Prostate gland (tissue), 2 donors: ENCODE results near the gene EDN2. TPM values are rescaled to one million over a fixed set of nuclear protein-coding genes. Genes with fewer than 3 reads are reported as not detected.

Experiments
- DNase-seq: peaks from one replicate; pipeline ENCODE4 v3.0.0-alpha.2; 2019; ENCODE audit warnings: low spot score
- H3K27ac ChIP-seq, 2 donors: fragments of 200-600 bp; sonication (generic); 2 replicates each; pipeline ENCODE4 v1.5.1; 2017 to 2019
- H3K27me3 ChIP-seq: fragments of 200-600 bp; sonication (generic); replicated peaks from 2 replicates; pipeline ENCODE4 v1.5.1; 2019; ENCODE audit not compliant: insufficient read depth
- H3K36me3 ChIP-seq, 2 donors: fragments of 200-600 bp; sonication (generic); 1 replicate in 1 of 2; 2 replicates in 1 of 2; pipeline versions ENCODE4 v1.5.1 to v1.8.1; 2017 to 2019
- H3K4me1 ChIP-seq: fragments of 200-600 bp; sonication (generic); replicated peaks from 2 replicates; pipeline ENCODE4 v1.5.1; 2019
- H3K4me3 ChIP-seq, 2 donors: fragments of 200-600 bp; sonication (generic); 2 replicates each; pipeline ENCODE4 v1.5.1; 2017 to 2019
- H3K9me3 ChIP-seq: fragments of 200-600 bp; sonication (generic); 2 replicates; pipeline ENCODE4 v1.5.1; 2017
- POLR2A ChIP-seq: fragments of 450-650 bp; IDR thresholded peaks from one replicate; pipeline ENCODE4 v1.6.1; 2016; ENCODE audit warnings: antibody characterized with exemption, mild to moderate bottlenecking
- POLR2AphosphoS5 ChIP-seq: sonication (generic); formaldehyde crosslinking; IDR thresholded peaks from one replicate; pipeline ENCODE4 v1.6.1; 2017; ENCODE audit warnings: antibody characterized with exemption
- WGBS: methylation state at CpG from one replicate; pipeline ENCODE4 v1.1.5; 2018; 5-methylcytosine and 5-hydroxymethylcytosine counted together
- intact Hi-C: fragments of 100-400 bp; cut with DNase I; formaldehyde crosslinking; loops from one replicate; pipeline ENCODE4 v1.14.2; 2022
- total RNA-seq, 2 donors: library from RNA; depleted of rRNA; stranded (reverse); fragments of >200 nt; gene quantifications; one replicate each; pipeline ENCODE4 v1.1.0, GENCODE V29; 2016
- TF ChIP-seq, protein P1 (sequence below), 4 experiments: fragments of 200-600 bp in 2 of 4; fragments of 450-650 bp in 2 of 4; sonication (generic) in 2 of 4; IDR thresholded peaks; 1 replicate in 3 of 4; 2 replicates in 1 of 4; pipeline ENCODE4 v1.5.1; 2016 to 2019; ENCODE audit warnings: antibody characterized with exemption in 4 of 4, mild to moderate bottlenecking in 2 of 4, moderate library complexity in 2 of 4

The EDN2 gene
- total RNA-seq, 2 donors from 2014 or later, result 2.6 to 12.6 TPM

DNA sequence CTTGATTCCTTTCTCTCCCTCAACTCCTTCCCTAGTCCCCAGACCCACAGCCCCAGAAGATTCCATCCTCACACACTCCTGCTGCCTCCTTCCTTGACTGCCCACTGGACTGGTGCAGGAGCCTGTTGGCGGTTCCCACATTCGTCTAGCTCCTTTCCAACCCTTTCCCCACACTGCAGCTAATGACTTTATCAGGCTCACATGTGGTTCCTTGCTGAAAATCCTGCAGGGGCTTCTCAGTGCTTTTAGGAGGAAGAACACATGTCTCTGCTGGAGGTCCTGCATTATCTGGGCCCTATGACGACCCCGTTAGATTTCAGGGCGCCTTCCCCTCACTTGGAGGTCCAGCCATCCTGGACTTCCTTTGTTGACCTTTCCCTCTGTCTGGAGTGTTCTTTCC lies 50.2 kb downstream of the EDN2 start:
- Histone ChIP-seq H3K9me3 (no peaks in the 10 kb centered on the region), H3K27ac (no peak overlapping the region), H3K27me3 (no peaks in the 10 kb centered on the region), H3K4me1 (peaks cover 15% of the 10 kb centered on the region), H3K36me3 (no peaks in the 10 kb centered on the region), H3K4me3 (no peak overlapping the region)
- TF ChIP-seq, protein P1, sequence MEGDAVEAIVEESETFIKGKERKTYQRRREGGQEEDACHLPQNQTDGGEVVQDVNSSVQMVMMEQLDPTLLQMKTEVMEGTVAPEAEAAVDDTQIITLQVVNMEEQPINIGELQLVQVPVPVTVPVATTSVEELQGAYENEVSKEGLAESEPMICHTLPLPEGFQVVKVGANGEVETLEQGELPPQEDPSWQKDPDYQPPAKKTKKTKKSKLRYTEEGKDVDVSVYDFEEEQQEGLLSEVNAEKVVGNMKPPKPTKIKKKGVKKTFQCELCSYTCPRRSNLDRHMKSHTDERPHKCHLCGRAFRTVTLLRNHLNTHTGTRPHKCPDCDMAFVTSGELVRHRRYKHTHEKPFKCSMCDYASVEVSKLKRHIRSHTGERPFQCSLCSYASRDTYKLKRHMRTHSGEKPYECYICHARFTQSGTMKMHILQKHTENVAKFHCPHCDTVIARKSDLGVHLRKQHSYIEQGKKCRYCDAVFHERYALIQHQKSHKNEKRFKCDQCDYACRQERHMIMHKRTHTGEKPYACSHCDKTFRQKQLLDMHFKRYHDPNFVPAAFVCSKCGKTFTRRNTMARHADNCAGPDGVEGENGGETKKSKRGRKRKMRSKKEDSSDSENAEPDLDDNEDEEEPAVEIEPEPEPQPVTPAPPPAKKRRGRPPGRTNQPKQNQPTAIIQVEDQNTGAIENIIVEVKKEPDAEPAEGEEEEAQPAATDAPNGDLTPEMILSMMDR (IDR thresholded peaks at IDR 0.05), result no peak
- DNase-seq, result no peak
- 89% methylated on average over 5 of the region's 5 CpGs for WGBS
- intact Hi-C loops, result no loop called here

DNA sequence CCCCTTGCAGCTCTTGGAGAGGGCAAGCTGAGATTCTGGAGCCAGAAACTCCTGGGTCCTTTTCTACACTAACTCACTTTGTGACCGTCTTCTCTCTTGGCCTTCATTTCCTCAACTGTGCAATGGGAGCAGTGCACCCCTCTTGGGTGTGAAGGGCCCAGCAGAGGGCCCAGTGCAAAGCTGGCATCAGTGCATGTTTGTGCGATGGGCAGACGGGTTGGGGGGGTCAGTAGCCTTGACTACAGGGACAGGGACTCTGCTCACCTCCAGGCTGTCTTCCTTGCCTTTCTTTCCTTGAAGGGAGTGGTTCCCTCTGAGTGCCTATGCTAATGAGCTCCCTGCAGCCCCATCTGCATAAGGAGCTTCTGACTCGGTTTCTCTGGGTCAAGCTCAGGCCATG lies 51.0 kb downstream of the EDN2 start:
- Histone ChIP-seq H3K9me3 (no peaks in the 10 kb centered on the region), H3K4me1 (peaks cover 15% of the 10 kb centered on the region), H3K27ac (no peak overlapping the region), H3K27me3 (no peaks in the 10 kb centered on the region), H3K4me3 (no peak overlapping the region), H3K36me3 (no peaks in the 10 kb centered on the region)
- WGBS, result 87% methylated on average over 4 of the region's 4 CpGs
- no peak for DNase-seq
- TF ChIP-seq POLR2A (no peak), POLR2AphosphoS5 (no peak)
- TF ChIP-seq, protein P1 (IDR thresholded peaks at IDR 0.05), result no peak
- intact Hi-C loops, result no loop called here

DNA sequence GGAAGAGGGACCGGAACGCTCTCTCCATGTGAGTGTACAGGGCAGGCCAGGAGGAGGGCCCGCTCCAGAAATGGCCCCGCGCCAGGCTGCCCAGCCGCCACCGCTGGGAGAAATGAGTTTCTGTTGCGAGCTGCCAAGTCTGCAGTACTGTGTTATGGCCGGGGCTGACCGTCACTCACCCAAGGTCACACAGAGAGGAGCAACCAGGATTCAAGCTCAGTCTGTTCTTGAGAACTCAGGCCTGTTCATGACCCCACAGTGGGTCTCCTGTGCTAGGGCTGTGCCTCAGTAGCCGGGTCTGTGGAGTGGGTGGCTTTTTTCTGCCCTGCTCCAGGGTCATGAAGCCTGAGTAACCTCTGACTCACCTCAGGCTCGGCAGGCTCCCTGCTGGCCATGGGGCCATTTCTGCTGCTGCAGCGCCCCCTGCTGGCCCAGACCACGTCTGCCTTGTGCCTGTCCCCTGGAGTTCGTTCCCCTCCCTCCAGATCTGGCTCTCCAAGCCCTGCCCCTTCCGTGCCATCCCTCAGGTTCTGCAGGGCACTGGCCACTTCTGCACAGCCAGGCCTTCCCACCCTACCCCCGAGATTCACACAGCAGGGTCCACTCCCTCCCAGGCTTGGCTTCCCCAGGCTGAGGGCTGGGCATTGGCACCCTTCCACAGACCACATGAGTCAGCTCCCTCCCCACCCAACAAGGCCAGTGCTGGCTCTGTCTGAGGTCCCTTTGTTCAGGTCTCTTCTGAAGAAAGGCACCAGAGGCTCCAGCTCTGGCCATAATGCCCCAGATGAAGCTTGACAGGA lies 51.8 kb downstream of the EDN2 start:
- H3K36me3 ChIP-seq, result no peaks in the 10 kb centered on the region
- no peaks in the 10 kb centered on the region for H3K27me3 ChIP-seq
- 19% methylated on average over 17 of the region's 17 CpGs for WGBS
- peaks cover 15% of the 10 kb centered on the region for H3K4me1 ChIP-seq
- H3K27ac ChIP-seq, result peak overlapping the region; percentile 14 to 67
- DNase-seq, result peak; percentile 72
- TF ChIP-seq POLR2A (peak; percentile 19), POLR2AphosphoS5 (peak; percentile 64)
- TF ChIP-seq, protein P1 (IDR thresholded peaks at IDR 0.05), result peak; percentile 37 to 95 (median 76)
- H3K4me3 ChIP-seq, result no peak overlapping the region
- no peaks in the 10 kb centered on the region for H3K9me3 ChIP-seq
- intact Hi-C loops, result no loop called here

DNA sequence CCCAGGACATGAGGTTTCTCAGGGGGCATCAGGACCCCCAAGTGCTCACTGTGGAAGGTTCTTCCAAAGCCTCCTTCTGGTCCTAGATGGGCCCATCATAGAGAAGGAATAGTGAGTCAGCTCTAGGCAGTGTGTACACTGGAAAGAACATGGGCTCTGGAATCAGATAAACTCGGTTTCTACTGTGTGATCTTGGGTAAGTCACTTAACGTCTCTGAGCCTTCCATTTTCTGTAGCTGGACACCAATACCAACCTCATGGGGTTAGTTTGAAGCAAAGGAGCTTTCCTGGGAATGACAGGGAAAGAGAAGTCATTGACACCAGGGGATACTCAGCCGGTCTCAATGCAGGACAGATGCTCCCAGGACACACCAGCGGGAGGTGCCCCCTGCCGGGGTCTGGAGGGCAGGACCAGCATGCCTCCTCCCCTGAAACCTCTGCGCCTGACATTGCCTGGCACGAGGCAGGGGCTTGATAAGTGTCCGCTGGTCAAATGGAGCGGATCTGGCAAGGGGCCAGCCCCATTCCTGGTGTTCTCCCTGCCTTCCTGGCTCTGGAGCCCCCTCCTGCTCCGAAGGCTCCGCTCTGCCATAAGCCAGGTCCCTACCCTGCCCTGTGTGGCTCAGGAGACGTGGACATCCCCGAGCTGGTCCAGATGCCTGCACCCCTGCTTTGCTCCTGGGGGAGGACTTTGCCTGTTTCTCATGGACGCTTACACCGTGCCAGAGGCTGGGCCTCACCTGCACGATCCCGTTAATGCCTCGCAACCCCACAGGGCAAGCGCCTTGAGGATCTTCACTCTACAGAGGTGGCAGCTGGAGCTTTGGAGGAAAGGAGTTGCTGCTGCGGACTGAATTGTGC lies 52.8 kb downstream of the EDN2 start:
- H3K4me3 ChIP-seq, result no peak overlapping the region
- no peaks in the 10 kb centered on the region for H3K9me3 ChIP-seq
- WGBS, result 82% methylated on average over 19 of the region's 20 CpGs
- H3K27ac ChIP-seq, result peak overlapping the region in 1 of 2 donors; percentile 14
- intact Hi-C loops, result no loop called here
- no peak for DNase-seq
- H3K27me3 ChIP-seq, result no peaks in the 10 kb centered on the region
- peaks cover 15% of the 10 kb centered on the region for H3K4me1 ChIP-seq
- TF ChIP-seq, protein P1 (IDR thresholded peaks at IDR 0.05), result no peak
- TF ChIP-seq POLR2AphosphoS5 (no peak), POLR2A (no peak)
- no peaks in the 10 kb centered on the region for H3K36me3 ChIP-seq
